Stimulated activated CD4-positive, alpha-beta T cell treated with anti-CD3 and anti-CD28 coated beads, Interleukin-1b, Interleukin-23, amount 100 ng/mL, for 4 hours (primary cell): Measurements from ENCODE around the gene ENTR1.
"Not testable (repeated sequence)": the region's sequence is repeated elsewhere in the genome, so short reads cannot be mapped to it uniquely, and the experiment has no call there.

Experiments used
- DNase-seq, 2 donors: peaks; one replicate each; pipeline ENCODE4 v3.0.0-alpha.2; 2020; ENCODE audit warnings: low read depth in 2 of 2

The ENTR1 gene

GRCh38 chr9:136419092-136419420 is 8.6 kb upstream of the ENTR1 start:
- no peak for DNase-seq

DNA sequence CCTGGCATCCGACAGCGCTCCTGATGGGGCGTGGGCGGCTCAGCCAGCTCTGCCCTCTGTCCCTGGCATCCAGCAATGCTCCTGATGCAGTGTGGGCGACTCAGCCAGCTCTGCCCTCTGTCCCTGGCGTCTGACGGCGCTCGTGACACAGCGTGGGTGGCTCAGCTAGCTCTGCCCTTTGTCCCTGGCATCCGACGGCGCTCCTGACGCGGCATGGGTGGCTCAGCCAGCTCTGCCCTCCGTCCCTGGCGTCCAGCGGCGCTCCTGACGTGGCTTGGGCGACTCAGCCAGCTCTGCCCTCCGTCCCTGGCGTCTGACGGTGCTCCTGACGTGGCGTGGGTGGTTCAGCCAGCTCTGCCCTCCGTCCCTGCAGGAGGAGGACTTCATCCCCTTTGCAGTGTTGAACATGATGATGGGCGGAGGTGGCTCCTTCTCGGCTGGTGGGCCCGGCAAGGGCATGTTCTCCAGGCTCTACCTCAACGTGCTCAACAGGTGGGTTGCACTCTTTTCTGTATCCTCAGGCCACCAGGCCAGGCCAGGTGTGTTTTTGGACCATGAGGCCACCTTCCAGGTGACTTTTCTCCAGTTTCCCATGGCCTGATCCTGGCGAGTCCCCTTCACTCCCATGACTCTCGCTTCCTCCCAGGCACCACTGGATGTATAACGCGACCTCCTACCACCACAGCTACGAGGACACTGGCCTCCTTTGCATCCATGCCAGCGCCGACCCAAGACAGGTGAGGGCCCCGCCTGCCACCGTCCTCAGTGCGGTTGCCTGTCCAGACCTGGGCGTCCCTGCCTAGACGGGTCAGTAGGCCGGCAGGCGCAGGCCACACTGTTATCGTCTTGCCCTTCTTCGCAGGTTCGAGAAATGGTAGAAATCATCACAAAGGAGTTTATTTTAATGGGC is 8.0 kb upstream of the ENTR1 start:
- DNase-seq = no peak

GRCh38 chr9:136416914-136417313 is 6.5 kb upstream of the ENTR1 start:
- DNase-seq = no peak

DNA sequence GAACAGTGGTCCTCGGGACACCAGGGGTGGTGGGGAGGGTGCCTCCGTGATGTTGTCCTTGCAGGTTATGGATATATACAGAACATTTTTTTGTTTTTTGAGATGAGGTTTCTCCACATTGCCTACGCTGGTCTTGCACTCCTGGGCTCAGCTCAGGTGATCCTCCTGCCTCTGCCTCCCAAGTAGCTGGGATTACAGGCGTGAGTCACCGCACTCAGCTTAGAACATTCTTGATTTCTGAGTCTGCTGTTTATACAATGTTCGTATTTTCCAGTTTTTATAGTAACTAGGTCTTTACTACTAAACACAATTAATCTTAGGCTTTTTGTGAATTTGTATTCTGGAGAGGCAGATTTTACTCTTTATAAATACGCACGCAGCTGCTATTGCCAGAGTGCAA is 6.0 kb upstream of the ENTR1 start:
- no peak for DNase-seq

- no peak for DNase-seq
Observed at GRCh38 chr9:136412962-136413361, 2.5 kb upstream of the ENTR1 start.

GRCh38 chr9:136411378-136411777 is 964 bp upstream of the ENTR1 start:
- DNase-seq = no peak

DNA sequence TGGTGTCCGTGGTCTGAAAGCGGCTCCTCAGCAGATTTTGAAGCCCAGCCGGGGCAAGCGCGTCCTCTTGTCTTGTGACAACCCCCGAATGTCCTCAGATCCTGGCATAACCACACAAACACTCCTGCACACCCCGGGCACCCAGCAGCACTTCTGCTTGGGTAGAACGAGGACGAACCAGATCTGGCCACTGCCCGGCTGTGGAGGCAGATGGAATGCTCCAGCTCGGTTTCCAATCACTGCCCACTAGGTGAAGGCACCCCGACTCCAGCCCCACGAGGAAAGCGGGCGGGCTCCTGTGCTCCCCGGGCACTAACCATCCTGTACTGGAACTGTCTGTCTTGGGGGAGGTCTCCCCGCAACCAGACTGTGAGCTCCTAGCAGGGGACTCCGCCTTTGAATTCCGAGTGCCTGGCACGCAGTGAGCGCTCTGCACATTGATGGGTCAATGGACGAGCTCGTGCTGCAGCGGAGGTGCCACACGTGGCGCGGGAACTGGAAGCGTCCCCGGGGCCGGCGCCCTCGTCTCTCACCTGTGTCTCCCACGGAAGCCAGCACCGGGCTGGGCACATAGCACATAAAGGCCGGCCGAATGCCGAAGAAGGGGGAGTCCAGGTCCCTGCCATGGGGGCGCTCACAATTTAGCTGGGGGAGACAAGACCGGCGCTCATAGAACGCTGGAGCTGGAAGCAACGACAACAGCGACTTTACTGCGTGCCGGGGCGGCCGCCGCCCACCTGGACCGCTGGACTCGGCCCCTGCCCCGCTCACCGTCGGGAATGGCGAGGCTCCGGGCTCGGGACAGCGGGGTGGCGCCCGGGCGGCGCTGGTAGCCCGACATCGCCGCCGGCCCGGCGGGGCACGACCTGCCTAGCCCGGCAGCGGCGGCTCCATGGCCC is 608 bp downstream of the ENTR1 start:
- peak in 1 of 2 donors; percentile 18 for DNase-seq

- no peak for DNase-seq
Observed at GRCh38 chr9:136407911-136408310, 2.5 kb downstream of the ENTR1 start.

GRCh38 chr9:136407061-136407460 is 3.4 kb downstream of the ENTR1 start:
- DNase-seq = not testable (repeated sequence)

DNA sequence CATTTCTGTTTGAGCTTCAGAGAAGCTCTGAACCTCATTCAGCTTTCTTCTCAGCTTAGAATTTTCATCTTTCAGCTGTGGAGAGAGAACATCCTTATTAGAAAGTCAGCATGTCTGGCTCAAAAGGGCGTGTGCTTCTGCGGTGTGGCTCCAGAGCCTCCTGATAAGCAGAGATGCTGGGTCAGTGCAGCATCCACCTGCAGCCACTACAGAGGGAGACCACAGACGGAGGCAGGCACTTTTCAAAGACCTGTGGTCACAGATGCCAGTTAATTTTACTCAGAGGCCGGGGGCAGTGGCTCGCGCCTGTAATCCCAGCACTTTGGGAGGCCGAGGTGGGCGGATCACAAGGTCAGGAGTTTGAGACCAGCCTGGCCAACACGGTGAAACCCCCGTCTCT is 4.5 kb downstream of the ENTR1 start:
- not testable (repeated sequence) for DNase-seq

GRCh38 chr9:136405481-136405880 is 4.9 kb downstream of the ENTR1 start:
- DNase-seq = no peak

- DNase-seq = no peak
Observed at GRCh38 chr9:136404801-136405136, 5.6 kb downstream of the ENTR1 start.

DNA sequence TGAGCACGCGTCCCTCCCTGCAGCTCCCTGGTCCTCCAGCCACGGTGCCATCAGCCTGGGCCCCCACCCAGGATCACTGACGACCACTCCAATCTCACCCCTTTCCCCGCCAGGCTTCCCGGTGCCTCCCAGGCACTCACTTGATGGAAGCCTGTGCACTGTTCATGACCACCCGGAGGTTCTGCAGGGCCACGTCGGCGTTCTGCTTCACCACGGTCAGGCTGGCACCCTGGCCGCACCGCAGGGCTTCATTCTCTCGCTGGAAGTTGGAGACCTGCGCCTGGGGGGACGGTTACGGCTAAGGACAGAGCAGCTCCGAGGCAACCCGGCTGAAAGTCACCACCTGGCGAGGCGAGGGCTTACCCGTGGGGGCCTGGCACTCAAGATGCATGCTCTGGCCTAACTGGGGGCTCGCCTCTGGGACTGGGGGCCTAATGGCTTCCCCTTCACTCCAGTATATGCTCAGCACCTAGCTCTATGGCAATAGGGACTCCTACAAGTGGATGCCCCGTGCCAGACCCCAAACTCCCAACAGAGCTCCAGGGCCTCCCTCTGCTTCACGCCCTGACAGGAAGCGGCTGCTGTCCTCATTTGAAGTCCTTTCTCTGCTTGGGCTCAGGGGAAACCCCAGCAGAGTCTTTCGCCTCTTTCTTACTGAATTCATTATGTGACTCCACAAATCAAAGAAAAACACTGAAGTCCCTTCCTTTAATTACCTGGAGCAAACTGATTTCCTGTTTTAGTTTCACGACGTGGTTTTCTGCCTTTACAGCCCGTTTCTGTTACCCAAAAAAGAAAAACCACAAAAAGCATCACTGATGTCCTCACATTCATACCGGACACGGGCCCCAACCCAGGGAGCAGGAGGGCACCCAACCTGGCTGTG is 6.3 kb downstream of the ENTR1 start:
- no peak for DNase-seq

DNA sequence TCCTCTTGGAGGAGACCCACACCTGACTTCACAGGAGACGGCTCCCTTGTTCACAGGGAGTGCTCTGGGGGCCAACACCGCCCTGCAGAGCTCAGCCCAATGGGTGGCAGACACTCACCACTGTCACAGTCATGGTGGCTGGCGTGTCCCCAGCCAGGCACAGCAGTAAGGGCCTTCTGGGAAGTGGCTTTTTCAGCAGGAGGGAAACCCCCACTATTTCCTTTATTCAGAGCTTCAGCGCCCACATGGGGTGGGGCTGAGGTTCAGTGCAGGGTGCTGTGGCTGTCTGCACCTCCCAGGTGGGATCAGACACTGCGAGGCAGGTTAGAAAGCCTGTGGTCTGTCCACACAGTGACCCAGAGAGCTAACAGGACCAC is 6.9 kb downstream of the ENTR1 start:
- DNase-seq = peak; percentile 59 to 67

DNA sequence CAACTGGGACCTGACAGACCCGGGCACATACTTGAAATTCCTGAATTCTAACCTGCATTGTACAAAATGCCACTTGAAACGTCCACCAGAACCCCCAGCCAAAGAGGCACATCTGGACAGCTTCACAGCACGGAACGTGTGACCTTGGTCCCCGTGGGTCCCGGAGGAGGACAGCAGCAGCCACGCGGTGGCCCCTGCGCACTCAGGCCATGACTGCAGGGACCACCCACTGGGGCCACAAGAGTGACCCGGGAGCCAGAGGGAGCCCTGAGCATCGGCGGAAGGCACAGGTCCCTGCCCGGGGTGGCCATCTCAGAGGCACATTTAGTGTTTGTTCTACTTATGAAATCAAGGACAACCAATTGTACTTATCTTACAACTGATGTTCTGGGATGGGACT is 8.3 kb downstream of the ENTR1 start:
- DNase-seq = no peak

DNA sequence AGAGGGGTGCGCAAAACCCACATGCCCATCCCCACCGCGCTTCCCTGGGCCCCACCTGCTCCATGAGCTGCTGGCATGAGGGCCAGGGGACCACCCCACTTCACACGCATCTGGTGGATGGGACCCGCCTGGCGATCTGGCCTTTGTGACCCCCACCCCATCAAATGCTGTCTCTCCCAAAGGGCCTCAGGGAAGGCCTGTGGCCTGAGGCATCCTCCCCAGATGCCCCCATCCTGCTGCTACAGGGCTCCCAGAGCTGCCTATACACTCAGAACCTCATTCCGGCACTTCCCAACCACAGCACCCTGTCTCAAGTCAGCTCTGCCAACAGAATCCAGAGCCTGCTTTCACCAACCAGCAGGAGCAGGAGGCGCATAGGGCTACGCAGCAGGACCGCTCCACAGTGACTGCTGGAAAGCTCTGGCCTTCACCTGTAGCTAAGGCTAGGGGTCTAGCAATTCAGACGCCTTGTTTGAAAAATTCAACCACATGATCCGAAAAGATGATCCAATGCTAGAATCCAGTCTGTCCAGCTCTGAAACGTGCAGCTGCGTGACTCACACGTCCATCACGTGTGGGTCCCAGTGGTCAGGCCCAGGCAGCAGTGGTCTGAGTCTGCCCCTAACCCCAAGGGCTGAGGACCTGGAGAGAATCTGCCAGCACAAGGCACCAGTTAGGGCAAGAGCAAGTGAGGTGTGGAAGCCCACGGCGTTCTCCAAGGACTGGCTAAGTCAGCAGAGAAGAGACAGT is 9.1 kb downstream of the ENTR1 start:
- DNase-seq = no peak

DNA sequence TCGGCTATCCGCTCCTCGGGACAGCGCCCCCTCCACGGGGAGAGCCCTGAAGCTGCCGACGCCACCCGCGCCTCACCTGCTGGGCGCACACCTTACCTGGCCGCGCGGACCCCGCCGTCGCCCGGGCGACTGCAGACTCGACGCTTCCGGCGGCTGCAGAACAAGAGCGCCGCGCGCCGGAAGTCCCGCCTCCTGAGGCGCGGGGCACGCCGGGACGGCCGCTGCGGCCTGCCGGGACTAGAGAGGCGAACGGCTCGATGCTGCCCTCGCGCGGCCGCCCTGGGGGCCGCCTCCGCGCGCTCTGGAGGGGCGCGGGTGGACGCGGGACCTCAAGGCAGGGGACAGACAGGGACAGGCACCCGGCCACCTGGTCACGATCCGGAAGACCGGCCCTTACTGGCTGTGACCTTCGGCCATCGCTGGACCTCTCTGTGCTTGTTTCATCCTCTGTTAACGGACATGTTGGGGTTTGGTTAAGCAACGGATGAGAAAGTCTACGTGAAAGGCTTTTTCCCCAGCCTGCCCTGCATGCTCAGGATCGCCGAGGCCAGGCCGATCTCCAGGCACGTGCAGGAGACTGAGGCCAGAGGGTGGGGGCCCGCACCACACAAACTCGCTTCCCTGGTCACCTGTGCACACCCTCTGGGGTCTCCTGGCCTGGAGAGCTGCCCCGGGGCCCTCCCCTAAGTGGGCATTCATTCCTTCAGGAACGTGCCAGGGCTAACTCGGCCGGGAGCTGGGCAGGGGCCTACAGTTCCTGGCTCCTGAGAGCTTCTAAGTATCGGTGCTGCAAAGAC is 10.2 kb downstream of the ENTR1 start, which contains the start of gene SNAPC4:
Gene SNAPC4 (minus strand): TSS at position 133 of the 797 bp plus-strand sequence. CDS start 1,742 bp downstream, outside the sequence.
- peak; percentile 82 to 87 for DNase-seq

DNA sequence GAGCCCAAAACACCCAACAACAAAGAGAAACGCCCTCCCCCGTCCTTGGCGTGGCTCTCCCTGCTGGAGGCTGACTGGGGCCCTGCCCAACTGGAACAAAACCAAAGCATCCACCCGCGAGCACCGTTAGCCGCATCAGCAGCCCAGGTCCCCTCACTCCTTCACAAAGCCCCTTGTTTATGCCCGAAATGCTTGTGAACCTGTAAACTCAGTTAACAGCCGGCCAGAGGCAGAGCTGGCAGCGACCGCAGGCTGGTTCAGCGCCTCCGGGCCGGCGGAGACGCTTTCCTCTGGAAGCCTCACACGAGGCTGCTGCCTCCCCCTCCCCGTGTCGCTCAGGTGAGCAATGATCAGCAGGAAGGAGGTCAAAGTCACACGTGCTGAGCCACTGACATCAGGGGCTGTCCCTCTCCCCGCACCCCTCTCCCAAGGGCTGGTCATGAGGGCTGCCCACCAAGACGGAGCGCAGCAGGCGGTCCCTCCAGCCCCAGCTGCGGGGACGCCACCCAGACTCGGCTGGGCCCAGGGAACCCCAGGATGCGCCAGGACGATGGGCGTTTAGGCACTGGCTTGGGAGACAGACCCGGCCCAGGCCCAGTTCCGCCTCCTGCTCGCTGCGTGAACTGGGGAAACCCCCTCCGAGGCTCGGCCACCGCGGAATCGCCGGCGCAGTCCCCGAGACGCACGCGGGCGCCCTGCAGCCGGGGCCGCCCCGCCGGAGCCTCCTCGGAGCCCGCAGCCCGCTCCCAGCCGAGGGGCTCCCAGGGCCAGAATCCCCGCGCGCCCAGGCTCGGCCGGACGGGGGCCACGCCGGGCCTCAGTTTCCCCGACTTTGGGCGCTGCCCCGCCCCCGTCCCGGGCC is 11.0 kb downstream of the ENTR1 start:
- peak; percentile 23 to 44 for DNase-seq

- DNase-seq = no peak
Observed at GRCh38 chr9:136398286-136398685, 12.1 kb downstream of the ENTR1 start.
